GM21529 (cell line): ENCODE results near the gene YPEL3.
A peak's percentile ranks its signal among the peaks of the same experiment; 100 is the strongest.
"Not testable (repeated sequence)": the region's sequence is repeated elsewhere in the genome, so short reads cannot be mapped to it uniquely, and the experiment has no call there.

Experiments
- ATAC-seq: cut with Tn5 transposase; IDR thresholded peaks from one replicate; pipeline ENCODE4 v1.9.1; 2021; ENCODE audit not compliant: unreplicated experiment

YPEL3 gene

DNA sequence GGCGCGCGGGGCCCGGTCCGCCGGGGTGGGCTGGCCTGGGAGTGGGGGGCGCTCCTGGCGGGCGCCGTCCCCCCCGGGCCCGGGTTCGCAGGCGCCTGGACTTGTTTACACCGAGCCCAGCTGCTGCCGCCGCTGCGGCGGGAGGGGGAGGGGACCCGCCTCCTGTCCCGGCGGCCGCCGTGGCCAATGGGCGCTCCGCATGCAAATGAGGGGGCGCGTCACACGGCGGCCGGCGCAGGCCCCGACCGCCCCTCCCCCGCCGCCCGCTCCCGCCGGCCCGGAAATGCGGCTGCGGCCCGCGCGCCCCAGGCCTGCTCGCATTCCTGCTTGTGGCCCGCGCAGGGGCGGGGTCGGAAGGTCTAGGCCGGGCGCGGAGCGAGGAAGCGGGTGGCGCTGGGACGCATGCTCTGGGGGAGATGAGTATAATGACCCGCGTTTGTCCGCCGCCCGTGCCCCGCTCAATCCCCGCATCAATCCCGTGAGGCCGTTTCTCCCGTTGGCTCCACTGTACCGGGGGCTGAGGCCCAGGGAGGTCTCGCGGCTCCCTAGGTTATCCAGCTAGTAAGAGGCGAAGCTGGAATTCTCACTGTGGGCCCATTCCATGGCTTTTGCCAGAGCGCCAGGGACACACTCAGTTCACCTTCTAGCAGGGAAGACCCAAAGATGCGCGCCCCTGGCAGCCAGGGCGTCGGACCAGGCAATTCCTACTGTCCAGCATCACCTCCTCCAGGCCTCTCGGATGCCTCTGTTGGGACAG lies at the start of gene YPEL3:
TSS of gene YPEL3 (minus strand) at position 109 of the 757 bp plus-strand sequence. CDS start 731 bp downstream, outside the sequence.
- ATAC-seq = no peak

- ATAC-seq = no peak
These were observed 49.6 kb upstream of the YPEL3 start for GRCh38 chr16:30145657-30146056.

DNA sequence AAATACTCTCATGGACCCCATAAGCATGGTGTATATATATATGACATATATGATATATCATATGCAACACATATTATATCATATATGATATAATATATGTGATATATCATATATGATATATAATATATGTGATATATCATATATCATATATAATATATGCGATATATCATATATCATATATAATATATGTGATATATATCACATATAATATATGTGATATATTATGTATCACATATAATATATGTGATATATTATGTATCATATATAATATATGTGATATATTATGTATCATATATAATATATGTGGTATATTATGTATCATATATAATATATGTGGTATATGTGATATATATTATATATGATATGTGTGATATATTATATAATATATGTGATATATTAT lies 48.9 kb upstream of the YPEL3 start:
- ATAC-seq = no peak

- ATAC-seq = no peak
These were observed 48.0 kb upstream of the YPEL3 start for GRCh38 chr16:30144017-30144416.

DNA sequence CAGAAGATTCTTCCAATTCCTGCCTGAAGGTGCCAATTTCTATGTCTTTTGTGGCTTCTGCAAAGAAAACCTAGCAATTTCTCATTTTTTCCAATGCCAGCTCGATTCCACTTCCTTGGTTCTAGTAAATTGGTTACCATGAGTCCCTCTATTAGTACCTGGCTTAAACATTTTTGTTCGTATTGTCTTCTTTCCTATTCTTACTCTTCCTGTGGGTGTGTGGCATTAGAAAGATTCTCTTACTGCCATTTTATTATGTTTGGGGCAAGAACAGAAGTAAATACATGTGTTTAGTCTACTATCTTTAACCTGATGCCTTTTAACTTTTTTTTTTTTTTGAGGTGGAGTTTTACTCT lies 47.3 kb upstream of the YPEL3 start:
- ATAC-seq = no peak

GRCh38 chr16:30142672-30143346 lies 46.8 kb upstream of the YPEL3 start:
- no peak for ATAC-seq

DNA sequence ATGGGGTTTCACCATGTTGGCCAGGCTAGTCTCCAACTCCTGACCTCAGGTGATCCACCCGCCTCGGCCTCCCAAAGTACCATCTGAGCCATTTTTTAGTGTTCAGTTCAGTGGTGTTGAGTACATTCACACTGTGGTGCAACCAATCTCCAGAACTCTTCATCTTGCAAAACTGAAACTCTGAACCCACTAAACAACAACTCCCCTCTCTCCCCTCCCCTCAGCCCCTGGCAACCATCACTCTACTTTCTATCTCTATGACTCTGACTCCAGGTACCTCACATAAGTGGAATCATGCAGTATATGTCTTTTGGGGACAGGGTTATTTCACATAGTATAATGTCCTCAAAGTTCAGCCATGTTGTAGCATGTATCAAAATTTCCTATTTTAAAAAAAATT lies 45.7 kb upstream of the YPEL3 start:
- no peak for ATAC-seq

- no peak for ATAC-seq
These were observed 43.8 kb upstream of the YPEL3 start for GRCh38 chr16:30139583-30140481.

- no peak for ATAC-seq
These were observed 41.9 kb upstream of the YPEL3 start for GRCh38 chr16:30137897-30138296.

- no peak for ATAC-seq
These were observed 41.1 kb upstream of the YPEL3 start for GRCh38 chr16:30136971-30137605.

- ATAC-seq = no peak
These were observed 36.6 kb upstream of the YPEL3 start for GRCh38 chr16:30132591-30132990.

- ATAC-seq = no peak
These were observed 36.0 kb upstream of the YPEL3 start for GRCh38 chr16:30131869-30132475.

GRCh38 chr16:30127993-30128392 lies 32.0 kb upstream of the YPEL3 start:
- no peak for ATAC-seq

DNA sequence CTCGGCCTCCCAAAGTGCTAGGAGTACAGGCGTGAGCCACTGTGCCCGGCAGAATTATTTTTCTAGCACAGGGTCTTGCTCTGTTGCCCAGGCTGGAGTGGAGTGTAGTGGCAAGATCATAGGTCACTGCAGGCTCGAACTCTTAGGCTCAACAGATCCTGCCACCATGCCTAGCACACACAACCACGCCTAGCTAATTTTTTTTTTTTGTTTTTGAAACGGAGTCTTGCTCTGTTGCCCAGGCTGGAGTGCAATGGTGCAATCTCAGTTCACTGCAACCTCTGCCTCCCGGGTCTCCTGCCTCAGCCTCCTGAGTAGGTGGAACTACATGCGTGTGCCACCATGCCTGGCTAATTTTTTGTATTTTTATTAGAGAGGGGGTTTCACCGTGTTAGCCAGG lies 29.7 kb upstream of the YPEL3 start:
- not testable (repeated sequence) for ATAC-seq

- no peak for ATAC-seq
These were observed 29.0 kb upstream of the YPEL3 start for GRCh38 chr16:30124985-30125379.

DNA sequence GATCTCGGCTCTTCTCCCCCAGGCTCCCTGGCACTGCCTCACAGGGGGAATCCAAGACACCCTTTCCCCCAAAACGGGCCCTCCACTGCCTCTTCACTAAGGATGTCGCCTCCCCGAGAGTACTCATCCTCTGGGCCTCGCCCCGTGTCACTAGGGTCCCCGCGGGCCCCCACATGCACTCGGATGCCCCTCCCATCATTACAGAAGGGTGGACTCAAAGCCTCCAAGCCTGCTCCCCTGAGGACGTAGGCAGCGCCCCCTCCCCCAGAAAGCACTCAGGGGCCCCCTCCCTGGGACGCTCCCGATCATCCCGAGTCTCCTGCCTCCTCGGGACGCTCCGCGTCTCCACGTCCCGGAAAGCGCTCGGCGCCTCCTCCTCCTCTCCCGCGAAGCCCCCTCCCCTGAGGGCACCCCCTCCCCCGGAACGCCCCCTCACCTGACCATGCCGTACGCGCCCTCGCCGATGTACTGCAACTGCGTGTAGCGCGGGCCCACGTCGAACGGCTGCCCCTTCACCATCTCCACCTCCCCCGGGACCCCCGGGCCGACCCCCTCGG lies 26.7 kb upstream of the YPEL3 start:
- peak; percentile 6 for ATAC-seq

GRCh38 chr16:30121741-30122571 lies 25.9 kb upstream of the YPEL3 start:
- ATAC-seq = no peak

- ATAC-seq = no peak
These were observed 24.5 kb upstream of the YPEL3 start for GRCh38 chr16:30120340-30121105.

DNA sequence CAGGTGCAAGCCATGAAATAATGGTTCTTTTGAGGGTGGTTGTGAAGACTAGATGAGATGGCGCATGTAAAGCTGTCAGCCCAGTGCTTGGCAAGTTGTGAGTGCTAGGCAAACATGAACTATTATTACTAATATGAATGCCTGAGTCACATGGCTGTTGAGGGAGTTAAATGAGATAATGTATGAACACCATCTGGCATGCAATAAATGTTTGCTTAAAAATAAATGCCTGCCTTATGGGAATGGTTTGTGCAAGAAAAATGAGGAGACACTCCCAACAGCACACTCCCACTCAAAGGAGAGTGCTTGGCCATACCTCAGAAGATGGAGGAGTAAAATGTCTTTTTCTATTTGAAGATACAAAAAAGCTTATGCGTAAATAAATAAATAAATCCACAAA lies 23.4 kb upstream of the YPEL3 start:
- ATAC-seq = no peak
